Caco-2 (cell line): Measurements from ENCODE around the gene GLMP. TPM values are rescaled to one million over a fixed set of nuclear protein-coding genes. Genes with fewer than 3 reads are reported as not detected.

Source experiments
- BruUV-seq: library from RNA; stranded (reverse); fragments of 400-500 nt; replicated peaks from 2 replicates; lab custom pipeline; 2021; lab: Mats Ljungman, UMichigan
- CTCF ChIA-PET: fragments of 300-600 bp; sonication (Branson Sonifier 250); formaldehyde crosslinking; loops from one replicate; lab custom pipeline; 2022; ENCODE audit warnings: antibody characterized with exemption; lab: Charles Lee
- POLR2A ChIA-PET: fragments of 300-600 bp; sonication (Branson Sonifier 250); formaldehyde crosslinking; loops from one replicate; lab custom pipeline; 2022; ENCODE audit warnings: antibody characterized with exemption; lab: Charles Lee
- DNase-seq, 2 experiments: peaks; one replicate each; pipeline versions ENCODE4 v3.0.0 to v3.0.0-alpha.2; 2020 to 2022
- H3K27me3 ChIP-seq: replicated peaks from 2 replicates; pipeline ENCODE4 v1.6.0; 2011; ENCODE audit warnings: low read length; ENCODE audit not compliant: control insufficient read depth, insufficient read depth
- H3K36me3 ChIP-seq: 2 replicates; pipeline ENCODE4 v1.5.1; 2011; ENCODE audit warnings: low read length; ENCODE audit not compliant: control insufficient read depth, insufficient read depth
- H3K4me1 ChIP-seq: fragments of 250-450 bp; sonication (Bioruptor Pico); 2 replicates; pipeline ENCODE4 v1.5.1; 2020; ENCODE audit warnings: mild to moderate bottlenecking
- H3K4me3 ChIP-seq: 2 replicates; pipeline ENCODE4 v1.5.1; 2011; ENCODE audit warnings: low read depth, mild to moderate bottlenecking, control low read depth, low read length
- H3K9me3 ChIP-seq: fragments of 250-450 bp; sonication (Bioruptor Pico); 2 replicates; pipeline ENCODE4 v1.5.1; 2020; ENCODE audit warnings: mild to moderate bottlenecking, moderate library complexity
- H3K27ac Mint-ChIP-seq: one replicate; pipeline ENCODE4 v1.8.0; 2022; ENCODE audit warnings: mixed read lengths; ENCODE audit not compliant: unreplicated experiment
- H3K27me3 Mint-ChIP-seq: one replicate; pipeline ENCODE4 v1.8.0; 2022; ENCODE audit warnings: mixed read lengths; ENCODE audit not compliant: insufficient read depth, unreplicated experiment
- H3K36me3 Mint-ChIP-seq: one replicate; pipeline ENCODE4 v1.8.0; 2022; ENCODE audit warnings: mild to moderate bottlenecking, mixed read lengths; ENCODE audit not compliant: insufficient read depth, unreplicated experiment
- H3K4me1 Mint-ChIP-seq: one replicate; pipeline ENCODE4 v1.8.0; 2022; ENCODE audit warnings: low read depth, mixed read lengths; ENCODE audit not compliant: unreplicated experiment
- H3K4me3 Mint-ChIP-seq: one replicate; pipeline ENCODE4 v1.8.0; 2022; ENCODE audit warnings: mild to moderate bottlenecking, moderate library complexity, mixed read lengths; ENCODE audit not compliant: unreplicated experiment
- H3K9me3 Mint-ChIP-seq: one replicate; pipeline ENCODE4 v1.8.0; 2022; ENCODE audit warnings: mixed read lengths; ENCODE audit not compliant: unreplicated experiment
- intact Hi-C: fragments of 100-400 bp; cut with micrococcal nuclease; formaldehyde crosslinking; loops from one replicate; pipeline ENCODE4 v1.10.0; 2022; ENCODE audit not compliant: unreplicated experiment
- total RNA-seq: library from RNA; stranded (reverse); gene quantifications from 2 replicates; pipeline ENCODE4 v1.2.3, GENCODE V29; 2022
- TF ChIP-seq, protein P1 (sequence below), 2 experiments: fragments of 200-600 bp in 1 of 2; IDR thresholded peaks; 1 replicate in 1 of 2; 2 replicates in 1 of 2; pipeline versions ENCODE4 v1.5.1 to v1.8.0; 2011 to 2022; ENCODE audit warnings: antibody characterized with exemption in 1 of 2, control low read depth in 1 of 2, inconsistent platforms in 1 of 2, low read depth in 1 of 2, low read length in 1 of 2, mild to moderate bottlenecking in 1 of 2, moderate library complexity in 1 of 2; ENCODE audit not compliant: insufficient read depth in 1 of 2, severe bottlenecking in 1 of 2, unreplicated experiment in 1 of 2

The GLMP gene
- total RNA-seq, 1 experiment from 2014 or later = 63.9 TPM

DNA sequence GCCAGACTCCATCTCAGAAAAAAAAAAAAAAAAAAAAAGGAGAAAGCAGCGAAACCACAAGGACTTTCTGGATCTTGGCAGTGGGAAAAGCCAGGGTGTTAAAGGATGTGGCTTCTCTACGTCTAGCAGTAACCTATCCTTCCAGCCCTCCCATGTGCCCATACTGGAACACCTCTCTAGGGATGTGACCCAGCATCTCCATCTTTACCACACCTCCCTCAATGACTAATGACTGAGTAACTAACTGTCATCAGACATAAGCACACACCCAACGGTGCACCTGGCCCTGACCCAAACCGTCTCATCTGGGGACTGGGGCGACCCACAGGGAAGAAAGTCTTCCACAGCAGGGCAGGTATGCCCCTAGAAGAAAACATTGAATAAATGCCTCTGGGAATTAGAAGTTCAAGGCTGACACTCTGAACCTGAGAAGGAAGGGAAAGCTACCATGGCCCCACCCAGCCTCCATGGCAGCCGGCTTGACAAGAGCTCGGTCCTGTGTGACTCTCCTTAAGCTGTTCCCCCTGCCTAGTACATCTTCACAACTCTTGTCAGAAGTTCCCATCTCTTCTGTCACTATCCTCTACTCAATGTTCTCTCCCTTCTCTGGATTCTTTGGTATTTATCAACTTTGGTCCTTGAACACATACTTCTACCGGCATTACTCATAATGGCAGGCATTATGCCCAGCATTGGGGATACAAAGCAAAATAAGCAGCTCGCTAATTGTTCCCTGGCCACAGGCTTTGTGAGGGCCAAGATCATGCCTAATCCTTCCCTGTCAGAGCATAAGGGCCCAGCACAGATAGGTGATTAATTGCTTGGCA, 32.8 kb downstream of the GLMP start:
- no peaks in the 10 kb centered on the region for H3K27me3 Mint-ChIP-seq
- no peaks in the 10 kb centered on the region for H3K9me3 Mint-ChIP-seq
- H3K4me3 ChIP-seq = no peak overlapping the region
- TF ChIP-seq, protein P1, sequence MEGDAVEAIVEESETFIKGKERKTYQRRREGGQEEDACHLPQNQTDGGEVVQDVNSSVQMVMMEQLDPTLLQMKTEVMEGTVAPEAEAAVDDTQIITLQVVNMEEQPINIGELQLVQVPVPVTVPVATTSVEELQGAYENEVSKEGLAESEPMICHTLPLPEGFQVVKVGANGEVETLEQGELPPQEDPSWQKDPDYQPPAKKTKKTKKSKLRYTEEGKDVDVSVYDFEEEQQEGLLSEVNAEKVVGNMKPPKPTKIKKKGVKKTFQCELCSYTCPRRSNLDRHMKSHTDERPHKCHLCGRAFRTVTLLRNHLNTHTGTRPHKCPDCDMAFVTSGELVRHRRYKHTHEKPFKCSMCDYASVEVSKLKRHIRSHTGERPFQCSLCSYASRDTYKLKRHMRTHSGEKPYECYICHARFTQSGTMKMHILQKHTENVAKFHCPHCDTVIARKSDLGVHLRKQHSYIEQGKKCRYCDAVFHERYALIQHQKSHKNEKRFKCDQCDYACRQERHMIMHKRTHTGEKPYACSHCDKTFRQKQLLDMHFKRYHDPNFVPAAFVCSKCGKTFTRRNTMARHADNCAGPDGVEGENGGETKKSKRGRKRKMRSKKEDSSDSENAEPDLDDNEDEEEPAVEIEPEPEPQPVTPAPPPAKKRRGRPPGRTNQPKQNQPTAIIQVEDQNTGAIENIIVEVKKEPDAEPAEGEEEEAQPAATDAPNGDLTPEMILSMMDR (IDR thresholded peaks at IDR 0.05; ENCODE audit: insufficient read depth in 1 of 2, low read depth in 1 of 2, low read length in 1 of 2, severe bottlenecking in 1 of 2, unreplicated experiment in 1 of 2) = no peak
- POLR2A ChIA-PET = no interaction called here
- no peak overlapping the region for H3K27ac Mint-ChIP-seq
- no peaks in the 10 kb centered on the region for H3K27me3 ChIP-seq
- no peak for DNase-seq
- CTCF ChIA-PET = no interaction called here
- H3K4me1 Mint-ChIP-seq = no peaks in the 10 kb centered on the region
- H3K4me3 Mint-ChIP-seq = no peak overlapping the region
- peaks cover 88% of the 10 kb centered on the region for H3K36me3 Mint-ChIP-seq
- H3K4me1 ChIP-seq = no peaks in the 10 kb centered on the region
- H3K9me3 ChIP-seq = no peaks in the 10 kb centered on the region
- BruUV-seq = no TSS peak
- intact Hi-C loops = no loop called here
- H3K36me3 ChIP-seq = peaks cover 16% of the 10 kb centered on the region

DNA sequence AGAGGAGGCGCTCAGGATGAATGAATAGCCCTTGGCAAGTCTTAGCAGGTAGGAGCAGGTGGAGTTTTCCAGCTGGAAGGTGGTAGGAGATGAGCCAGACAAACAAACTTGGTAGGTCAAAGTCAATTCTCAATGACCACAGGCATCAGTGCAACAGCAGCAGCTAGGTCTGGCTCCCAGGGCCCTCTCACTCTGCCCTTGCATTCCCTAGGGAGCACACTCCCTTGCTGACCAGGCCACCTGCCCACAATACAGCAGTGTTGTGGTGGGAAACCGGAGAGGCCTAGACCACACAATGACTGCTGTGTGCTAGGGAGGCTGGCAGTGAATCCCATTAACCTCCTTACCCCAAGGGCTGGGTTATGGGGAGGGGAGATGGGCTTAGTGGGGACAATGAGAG, 34.6 kb downstream of the GLMP start:
- Histone ChIP-seq H3K9me3 (no peaks in the 10 kb centered on the region), H3K27me3 (no peaks in the 10 kb centered on the region), H3K36me3 (peaks cover 15% of the 10 kb centered on the region), H3K4me3 (no peak overlapping the region), H3K4me1 (no peaks in the 10 kb centered on the region)
- CTCF ChIA-PET = interaction anchor here (0.6 kb wide), 2 partner anchors 36 to 125 kb away, joined by 3 to 4 read pairs; no protein-coding TSS in a partner anchor
- no peak for DNase-seq
- intact Hi-C loops = no loop called here
- H3K4me3 Mint-ChIP-seq = no peak overlapping the region
- H3K4me1 Mint-ChIP-seq = no peaks in the 10 kb centered on the region
- H3K36me3 Mint-ChIP-seq = peaks cover 88% of the 10 kb centered on the region
- BruUV-seq = no TSS peak
- POLR2A ChIA-PET = no interaction called here
- TF ChIP-seq, protein P1 (IDR thresholded peaks at IDR 0.05; ENCODE audit: insufficient read depth in 1 of 2, low read depth in 1 of 2, low read length in 1 of 2, severe bottlenecking in 1 of 2, unreplicated experiment in 1 of 2) = no peak
- peak overlapping the region; percentile 43 for H3K27ac Mint-ChIP-seq
- H3K27me3 Mint-ChIP-seq = no peaks in the 10 kb centered on the region
- no peaks in the 10 kb centered on the region for H3K9me3 Mint-ChIP-seq

DNA sequence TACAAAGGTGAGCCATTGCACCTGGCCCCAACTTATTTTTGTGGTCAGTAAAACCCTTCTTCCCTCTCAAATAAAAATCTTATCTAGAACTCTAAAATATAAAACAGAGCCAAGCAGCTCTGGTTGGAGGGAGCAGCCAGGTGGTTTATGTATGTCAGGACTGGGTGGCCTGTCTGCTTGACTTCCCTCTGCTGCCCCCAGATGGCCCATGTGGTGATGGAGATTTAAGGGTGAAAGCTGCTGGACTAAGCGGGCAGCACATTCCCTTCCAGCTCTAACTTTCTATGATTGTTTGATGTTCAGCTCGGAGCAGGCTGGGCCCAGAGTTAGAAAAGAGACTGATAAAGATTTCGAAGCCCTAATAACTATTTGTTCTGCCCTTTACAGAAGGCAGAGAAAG, 35.7 kb downstream of the GLMP start:
- BruUV-seq = no TSS peak
- Mint-ChIP-seq H3K4me3 (no peak overlapping the region), H3K27me3 (no peaks in the 10 kb centered on the region), H3K27ac (no peak overlapping the region), H3K9me3 (no peaks in the 10 kb centered on the region), H3K36me3 (peaks cover 84% of the 10 kb centered on the region), H3K4me1 (no peaks in the 10 kb centered on the region)
- Histone ChIP-seq H3K4me3 (no peak overlapping the region), H3K4me1 (no peaks in the 10 kb centered on the region), H3K9me3 (no peaks in the 10 kb centered on the region), H3K36me3 (peaks cover 13% of the 10 kb centered on the region), H3K27me3 (no peaks in the 10 kb centered on the region)
- intact Hi-C loops = no loop called here
- ChIA-PET CTCF (interaction anchor here (0.5 to 1.4 kb wide), 7 partner anchors 12 to 130 kb away, joined by 3 to 6 read pairs (median 4); no protein-coding TSS in a partner anchor), POLR2A (no interaction called here)
- TF ChIP-seq, protein P1 (IDR thresholded peaks at IDR 0.05; ENCODE audit: insufficient read depth in 1 of 2, low read depth in 1 of 2, low read length in 1 of 2, severe bottlenecking in 1 of 2, unreplicated experiment in 1 of 2) = peak in 1 of 2 experiments; percentile 28
- DNase-seq = peak in 1 of 2 experiments; percentile 42
